ENCODE measurements around the gene AK3.
"Not testable (repeated sequence)": the region's sequence is repeated elsewhere in the genome, so short reads cannot be mapped to it uniquely, and the experiment has no call there.

AK3 gene

GRCh38 chr9:4740638-4741364, at the start of gene AK3:
TSS of gene AK3 (minus strand) at chr9:4741202. CDS start at chr9:4741087, 115 bp downstream.
- no peak for DNase-seq

GRCh38 chr9:4788703-4789102, 47.7 kb upstream of the AK3 start:
- DNase-seq, result no peak

DNA sequence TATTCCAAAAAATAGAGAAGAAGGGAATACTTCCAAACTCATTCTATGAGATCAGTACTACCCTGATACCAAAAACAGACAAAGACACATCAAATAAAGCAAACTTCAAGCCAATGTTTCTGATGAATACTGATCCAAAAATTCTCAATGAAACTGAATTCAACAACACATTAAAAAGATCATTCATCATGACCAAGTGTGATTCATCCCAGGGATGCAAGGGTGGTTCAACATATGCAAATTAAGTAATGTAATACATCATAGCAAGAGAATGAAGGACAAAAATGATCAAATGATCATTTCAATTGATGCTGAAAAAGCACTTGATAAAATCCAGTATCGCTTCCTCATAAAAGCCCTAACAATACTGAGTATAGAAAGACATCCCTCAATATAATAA, 46.9 kb upstream of the AK3 start:
- no peak for DNase-seq

GRCh38 chr9:4786599-4786998, 45.6 kb upstream of the AK3 start:
- DNase-seq, result no peak

- no peak for DNase-seq
These were observed 43.4 kb upstream of the AK3 start for GRCh38 chr9:4784403-4784802.

DNA sequence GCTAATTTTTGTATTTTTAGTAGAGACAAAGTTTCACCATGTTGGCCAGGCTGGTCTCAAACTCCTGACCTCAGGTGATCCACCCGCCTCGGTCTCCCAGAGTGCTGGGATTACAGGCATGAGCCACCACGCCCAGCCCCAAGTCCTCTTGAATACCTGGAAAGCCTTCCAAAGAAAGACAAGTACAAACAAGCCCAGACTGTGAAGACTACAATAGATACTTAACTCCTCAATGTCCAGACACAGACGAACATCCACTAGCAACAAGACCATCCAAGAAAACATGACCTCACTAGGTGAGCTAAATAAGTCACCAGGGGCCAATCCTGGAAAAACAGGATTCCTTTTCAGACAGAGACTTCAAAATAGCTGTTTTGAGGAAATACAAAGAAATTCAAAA, 42.2 kb upstream of the AK3 start:
- not testable (repeated sequence) for DNase-seq

DNA sequence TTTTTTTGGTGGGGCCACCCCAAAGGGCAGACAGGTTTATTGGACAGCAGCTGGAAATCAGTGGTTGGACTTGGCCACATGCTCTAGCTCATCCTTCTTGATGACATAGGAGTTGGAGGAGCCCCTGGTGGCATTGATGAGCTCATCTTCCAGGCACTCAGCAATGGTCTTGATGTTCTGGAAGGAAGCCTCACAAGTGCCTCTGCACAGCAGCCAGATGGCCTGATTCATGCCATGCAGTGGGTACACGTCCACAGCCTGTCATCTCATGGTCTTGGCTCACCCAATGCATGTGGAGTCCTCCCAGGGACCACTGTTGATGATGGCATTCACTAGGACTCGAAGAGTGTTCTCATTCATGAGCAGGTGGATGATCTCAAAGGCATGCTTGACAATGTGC, 40.4 kb upstream of the AK3 start:
- no peak for DNase-seq

DNA sequence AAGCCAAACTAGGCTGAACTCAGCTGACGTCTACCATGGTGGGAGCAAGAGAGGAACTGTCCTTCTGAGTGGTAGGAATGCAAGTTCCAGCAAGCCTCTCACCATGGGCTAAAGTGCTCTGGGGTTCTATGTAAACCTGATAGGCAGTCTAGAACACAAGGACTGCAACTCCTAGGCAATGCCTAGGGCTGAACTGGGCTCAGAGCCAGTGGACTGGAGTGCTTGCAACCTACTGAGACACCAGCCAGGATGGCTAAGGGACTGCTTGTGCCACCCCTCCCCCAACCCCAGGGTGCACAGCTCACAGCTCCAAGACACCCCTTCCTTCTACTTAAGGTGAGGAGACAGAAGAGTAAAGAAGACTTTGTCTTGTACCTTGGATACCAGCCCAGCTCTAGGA, 39.6 kb upstream of the AK3 start:
- no peak for DNase-seq

DNA sequence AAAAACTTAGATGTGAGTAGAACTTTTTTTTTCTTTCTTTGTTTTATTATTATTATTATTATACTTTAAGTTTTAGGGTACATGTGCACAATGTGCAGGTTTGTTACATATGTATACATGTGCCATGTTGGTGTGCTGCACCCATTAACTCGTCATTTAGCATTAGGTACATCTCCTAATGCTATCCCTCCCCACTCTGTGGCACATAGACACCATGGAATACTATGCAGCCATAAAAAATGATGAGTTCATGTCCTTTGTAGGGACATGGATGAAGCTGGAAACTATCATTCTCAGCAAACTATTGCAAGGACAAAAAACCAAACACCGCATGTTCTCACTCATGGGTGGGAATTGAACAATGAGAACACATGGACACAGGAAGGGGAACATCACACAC, 34.0 kb upstream of the AK3 start:
- not testable (repeated sequence) for DNase-seq

GRCh38 chr9:4774209-4774608, 33.2 kb upstream of the AK3 start:
- DNase-seq, result no peak

- no peak for DNase-seq
These were observed 30.8 kb upstream of the AK3 start for GRCh38 chr9:4771788-4772187.

GRCh38 chr9:4769321-4770080, 28.5 kb upstream of the AK3 start:
- no peak for DNase-seq

DNA sequence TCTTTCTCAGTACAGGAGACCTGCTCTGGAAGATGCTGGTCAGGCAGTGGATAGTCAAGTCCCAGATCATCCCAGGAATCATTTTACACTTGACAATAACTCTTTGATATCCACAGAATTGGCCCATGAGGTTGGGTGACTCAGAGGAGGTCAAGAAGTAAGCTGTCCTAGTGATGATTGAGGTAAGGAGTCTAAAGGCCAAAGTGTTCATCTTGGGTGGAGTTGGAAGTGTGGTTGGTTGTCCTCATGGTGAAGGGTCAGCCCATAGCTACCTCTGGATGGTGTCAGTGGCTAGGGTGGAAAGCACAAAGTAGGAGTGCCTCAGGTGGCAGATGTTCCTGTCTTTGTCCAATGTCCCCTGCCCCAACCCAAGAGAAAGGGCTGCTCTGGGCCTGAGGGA, 27.7 kb upstream of the AK3 start:
- DNase-seq, result no peak

- DNase-seq, result no peak
These were observed 23.0 kb upstream of the AK3 start for GRCh38 chr9:4764033-4764432.

- no peak for DNase-seq
These were observed 22.0 kb upstream of the AK3 start for GRCh38 chr9:4762886-4763541.

- no peak for DNase-seq
These were observed 21.3 kb upstream of the AK3 start for GRCh38 chr9:4762108-4762885.

- no peak for DNase-seq
These were observed 19.1 kb upstream of the AK3 start for GRCh38 chr9:4760122-4760521.

DNA sequence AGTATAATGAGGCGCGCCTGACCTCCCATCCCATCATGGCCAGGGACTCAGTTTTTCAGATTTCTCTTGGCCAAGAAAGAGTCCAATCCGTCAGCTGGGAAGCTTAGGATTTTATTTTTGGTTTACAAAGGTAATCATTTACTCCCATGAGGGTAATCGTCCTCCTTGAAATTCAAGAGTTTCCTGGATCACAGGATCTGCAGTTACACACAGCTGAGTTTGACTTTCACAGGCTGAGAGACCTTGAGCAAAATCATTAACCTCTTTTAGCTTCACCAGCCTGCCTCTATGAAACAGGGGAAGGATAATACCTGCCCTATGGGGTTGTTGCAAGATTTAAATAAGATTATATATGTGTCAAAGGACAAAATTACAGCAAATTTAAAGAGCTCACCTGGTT, 15.4 kb upstream of the AK3 start:
- no peak for DNase-seq

- no peak for DNase-seq
These were observed 14.1 kb upstream of the AK3 start for GRCh38 chr9:4755026-4755609.

DNA sequence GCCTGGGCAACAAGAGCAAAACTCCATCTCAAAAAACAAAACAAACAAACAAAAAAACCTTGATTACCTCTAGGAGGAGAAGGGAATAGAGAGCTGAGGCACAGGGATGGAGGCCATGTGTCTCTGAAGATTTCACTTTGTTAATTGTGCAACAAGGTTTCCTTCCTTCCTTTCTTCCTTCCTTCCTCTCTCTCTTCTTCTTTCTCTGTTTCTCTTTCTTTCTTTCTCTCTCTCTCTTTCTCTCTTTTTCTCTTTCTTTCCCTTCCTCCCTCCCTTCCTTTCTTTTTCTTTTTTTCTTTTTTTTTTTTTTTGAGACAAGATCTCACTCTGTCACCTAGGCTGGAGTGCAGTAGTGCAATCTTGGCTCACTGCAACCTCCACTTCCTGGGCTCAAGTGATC, 13.5 kb upstream of the AK3 start:
- DNase-seq, result not testable (repeated sequence)

GRCh38 chr9:4750023-4750673, 9.1 kb upstream of the AK3 start:
- no peak for DNase-seq

GRCh38 chr9:4748612-4749011, 7.6 kb upstream of the AK3 start:
- DNase-seq, result no peak

Measured in NCI-H524 treated with DMSO at 0.1 percent for 48 hours (cell line).